Measurements from ENCODE around the gene ZNF800. TPM values are rescaled to one million over a fixed set of nuclear protein-coding genes. Genes with fewer than 3 reads are reported as not detected.

ZNF800 gene
- polyA plus RNA-seq, 10 donors: 9.7 to 17.1 (median 13.2) TPM

GRCh38 chr7:127391591-127392181 is 822 bp downstream of the ZNF800 start:
- DNase-seq: no peak

GRCh38 chr7:127390817-127391590 is 1.5 kb downstream of the ZNF800 start:
- DNase-seq: no peak

- no peak for DNase-seq
These were observed 2.2 kb downstream of the ZNF800 start for GRCh38 chr7:127390186-127390816.

- no peak for DNase-seq
These were observed 3.2 kb downstream of the ZNF800 start for GRCh38 chr7:127389321-127389720.

- DNase-seq: no peak
These were observed 4.5 kb downstream of the ZNF800 start for GRCh38 chr7:127387974-127388373.

GRCh38 chr7:127383123-127383835 is 9.2 kb downstream of the ZNF800 start:
- DNase-seq: no peak

GRCh38 chr7:127382301-127383085 is 10.0 kb downstream of the ZNF800 start:
- no peak for DNase-seq

GRCh38 chr7:127380479-127380878 is 12.0 kb downstream of the ZNF800 start:
- no peak for DNase-seq

GRCh38 chr7:127379642-127380041 is 12.9 kb downstream of the ZNF800 start:
- DNase-seq: no peak

- no peak for DNase-seq
These were observed 14.0 kb downstream of the ZNF800 start for GRCh38 chr7:127378537-127378936.

- DNase-seq: no peak
These were observed 15.1 kb downstream of the ZNF800 start for GRCh38 chr7:127377425-127377824.

- DNase-seq: no peak
These were observed 16.9 kb downstream of the ZNF800 start for GRCh38 chr7:127375631-127376030.

- no peak for DNase-seq
These were observed 24.8 kb downstream of the ZNF800 start for GRCh38 chr7:127367679-127368078.

GRCh38 chr7:127366680-127367079 is 25.8 kb downstream of the ZNF800 start:
- DNase-seq: no peak

GRCh38 chr7:127365957-127366315 is 26.6 kb downstream of the ZNF800 start:
- DNase-seq: no peak

GRCh38 chr7:127365164-127365956 is 27.1 kb downstream of the ZNF800 start:
- no peak for DNase-seq

- no peak for DNase-seq
These were observed 30.0 kb downstream of the ZNF800 start for GRCh38 chr7:127362364-127363027.

GRCh38 chr7:127361736-127362135 is 30.8 kb downstream of the ZNF800 start:
- DNase-seq: no peak

- no peak for DNase-seq
These were observed 33.5 kb downstream of the ZNF800 start for GRCh38 chr7:127359011-127359410.

GRCh38 chr7:127353897-127354296 is 38.6 kb downstream of the ZNF800 start:
- no peak for DNase-seq
